PC-3 (cell line): ENCODE data around the gene LTBP1. TPM values are rescaled to one million over a fixed set of nuclear protein-coding genes. Genes with fewer than 3 reads are reported as not detected.

ENCODE experiments used
- ATAC-seq: fragments of 200-7000 bp; cut with Tn5 transposase; 2 replicates; pipeline ENCODE4 v1.9.1; 2020; ENCODE audit warnings: mild to moderate bottlenecking, moderate library complexity
- BruUV-seq: library from RNA; stranded (reverse); fragments of 400-500 nt; replicated peaks from 2 replicates; lab custom pipeline; 2021; lab: Mats Ljungman, UMichigan
- CTCF ChIA-PET: fragments of 300-600 bp; sonication (Branson Sonifier 250); formaldehyde crosslinking; loops from one replicate; lab custom pipeline; 2022; ENCODE audit warnings: antibody characterized with exemption; lab: Charles Lee
- POLR2A ChIA-PET: fragments of 300-600 bp; sonication (Branson Sonifier 250); formaldehyde crosslinking; loops from one replicate; lab custom pipeline; 2022; ENCODE audit warnings: antibody characterized with exemption; ENCODE audit not compliant: unreplicated experiment; lab: Charles Lee
- DNase-seq: peaks from one replicate; pipeline ENCODE4 v3.0.0-alpha.2; 2015
- H2AFZ ChIP-seq: fragments of 300-600 bp; sonication (generic); 2 replicates; pipeline ENCODE4 v1.6.0; 2016; ENCODE audit warnings: antibody characterized with exemption, low read length
- H3F3A ChIP-seq: fragments of 300-600 bp; sonication (generic); one replicate; pipeline ENCODE4 v1.6.0; 2017; ENCODE audit warnings: antibody characterized with exemption, low read length, control low read depth, mild to moderate bottlenecking; ENCODE audit not compliant: unreplicated experiment
- H3K27ac ChIP-seq: fragments of 300-600 bp; sonication (generic); 2 replicates; pipeline ENCODE4 v1.5.1; 2016; ENCODE audit warnings: mild to moderate bottlenecking, low read length
- H3K27me3 ChIP-seq: fragments of 300-600 bp; sonication (generic); 2 replicates; pipeline ENCODE4 v1.6.1; 2016; ENCODE audit warnings: low read length, mixed read lengths
- H3K36me3 ChIP-seq: fragments of 300-600 bp; sonication (generic); 2 replicates; pipeline ENCODE4 v1.6.1; 2016; ENCODE audit warnings: low read depth, mixed run types, low read length, mixed read lengths
- H3K4me1 ChIP-seq: fragments of 300-600 bp; sonication (generic); 2 replicates; pipeline ENCODE4 v1.5.1; 2016; ENCODE audit warnings: low read length; ENCODE audit not compliant: insufficient read depth
- H3K4me2 ChIP-seq: fragments of 300-600 bp; sonication (generic); 2 replicates; pipeline ENCODE4 v1.6.0; 2016; ENCODE audit warnings: low read length
- H3K4me3 ChIP-seq: fragments of 300-600 bp; sonication (generic); 2 replicates; pipeline ENCODE4 v1.5.1; 2016; ENCODE audit warnings: mild to moderate bottlenecking, low read length, mixed read lengths
- H3K79me2 ChIP-seq: fragments of 300-600 bp; sonication (generic); 2 replicates; pipeline ENCODE4 v1.6.1; 2017; ENCODE audit warnings: low read length, mixed read lengths
- H3K9ac ChIP-seq: fragments of 300-600 bp; sonication (generic); 2 replicates; pipeline ENCODE4 v1.6.0; 2016; ENCODE audit warnings: mild to moderate bottlenecking, low read length
- H3K9me2 ChIP-seq: fragments of 300-600 bp; sonication (generic); replicated peaks from 2 replicates; pipeline ENCODE4 v1.6.1; 2016; ENCODE audit warnings: mixed run types, low read length, mixed read lengths
- H3K9me3 ChIP-seq: fragments of 300-600 bp; sonication (generic); 2 replicates; pipeline ENCODE4 v1.6.1; 2016; ENCODE audit warnings: low read length, mixed read lengths
- H4K20me1 ChIP-seq: fragments of 300-600 bp; sonication (generic); 2 replicates; pipeline ENCODE4 v1.6.1; 2016; ENCODE audit warnings: low read length, mixed read lengths
- CTCF ChIP-seq: fragments of 300-600 bp; sonication (generic); conservative IDR thresholded peaks from 2 replicates; pipeline ENCODE4 v1.5.1; 2017; ENCODE audit warnings: antibody characterized with exemption, low read depth, mild to moderate bottlenecking, low read length
- EZH2 ChIP-seq: fragments of 300-600 bp; sonication (generic); IDR thresholded peaks from one replicate; pipeline ENCODE4 v1.6.1; 2017; ENCODE audit warnings: antibody characterized with exemption, mild to moderate bottlenecking, low read length; ENCODE audit not compliant: unreplicated experiment
- EZH2phosphoT487 ChIP-seq: fragments of 300-600 bp; sonication (generic); IDR thresholded peaks from 2 replicates; pipeline ENCODE4 v1.6.1; 2018; ENCODE audit warnings: mild to moderate bottlenecking, antibody characterized with exemption, low read length, borderline replicate concordance
- intact Hi-C: fragments of 100-400 bp; cut with micrococcal nuclease; formaldehyde crosslinking; loops from 2 replicates; pipeline ENCODE4 v1.9.0; 2023
- total RNA-seq: library from RNA; depleted of rRNA; stranded (reverse); fragments of >200 nt; gene quantifications from 2 replicates; pipeline ENCODE4 v1.2.3, GENCODE V29; 2014

The LTBP1 gene
- total RNA-seq, 1 experiment from 2014 or later = 45.9 TPM

DNA sequence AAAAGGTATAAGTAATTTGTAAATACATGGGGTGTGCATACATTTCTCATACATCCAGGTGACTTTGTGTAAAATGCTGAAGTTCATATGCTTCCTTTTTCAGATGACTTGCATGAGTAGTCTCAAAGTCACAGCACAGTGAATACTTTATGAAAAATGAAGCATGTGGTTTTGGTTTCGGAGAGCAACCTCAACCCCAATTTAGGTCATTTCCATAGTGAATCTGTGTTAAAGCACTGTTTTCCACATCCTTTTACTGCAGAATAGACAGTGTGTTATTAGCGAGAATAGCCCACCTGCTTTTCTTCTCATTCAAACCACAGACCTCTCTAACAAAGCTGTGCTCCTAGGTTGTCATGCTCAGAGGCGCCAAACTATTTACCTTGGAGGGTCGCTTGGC, 325.2 kb downstream of the LTBP1 start:
- no peak overlapping the region for H2AFZ ChIP-seq
- ATAC-seq (no peak), DNase-seq (no peak)
- H3K4me2 ChIP-seq = no peak overlapping the region
- ChIA-PET POLR2A (no interaction called here), CTCF (no interaction called here)
- no peaks in the 10 kb centered on the region for H4K20me1 ChIP-seq
- BruUV-seq = no TSS peak
- H3K9me3 ChIP-seq = no peaks in the 10 kb centered on the region
- peak overlapping the region; percentile 67 for H3K9ac ChIP-seq
- no peaks in the 10 kb centered on the region for H3F3A ChIP-seq
- H3K9me2 ChIP-seq = no peaks in the 10 kb centered on the region
- no peak for TF ChIP-seq EZH2
- H3K4me1 ChIP-seq = peaks cover 37% of the 10 kb centered on the region
- H3K27me3 ChIP-seq = no peaks in the 10 kb centered on the region
- peak overlapping the region; percentile 99 for H3K27ac ChIP-seq
- intact Hi-C loops = loop anchor here (5.0 to 10.0 kb wide), 4 partner anchors 115 to 500 kb away; partner anchors contain the start of genes FAM98A and LTBP1
- no peak overlapping the region for H3K4me3 ChIP-seq
- peaks cover 5% of the 10 kb centered on the region; the same call in 1 of the 2 replicates for H3K36me3 ChIP-seq
- H3K79me2 ChIP-seq = no peaks in the 10 kb centered on the region

DNA sequence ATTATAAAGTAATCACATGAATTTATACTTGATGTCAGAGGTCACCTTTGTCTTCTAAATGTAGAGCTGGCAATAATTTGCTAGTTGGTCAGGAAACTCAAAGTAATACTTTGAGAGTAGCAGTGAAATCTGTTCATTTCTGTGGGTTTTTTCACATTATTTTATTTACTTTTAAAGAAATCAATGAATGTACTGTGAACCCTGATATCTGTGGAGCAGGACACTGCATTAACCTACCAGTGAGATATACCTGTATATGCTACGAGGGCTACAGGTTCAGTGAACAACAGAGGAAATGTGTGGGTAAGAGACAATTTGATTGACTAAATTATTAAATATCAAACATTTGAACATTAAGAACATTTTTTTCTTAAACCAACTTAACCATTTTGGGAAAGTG, 326.7 kb downstream of the LTBP1 start:
- Histone ChIP-seq H3F3A (no peaks in the 10 kb centered on the region), H3K9ac (peak overlapping the region; percentile 84), H3K36me3 (peaks cover 2% of the 10 kb centered on the region; the same call in 1 of the 2 replicates), H3K4me2 (no peak overlapping the region), H3K9me3 (no peaks in the 10 kb centered on the region), H4K20me1 (no peaks in the 10 kb centered on the region), H3K4me3 (no peak overlapping the region), H3K27me3 (no peaks in the 10 kb centered on the region), H2AFZ (no peak overlapping the region), H3K27ac (peak overlapping the region; percentile 99), H3K9me2 (no peaks in the 10 kb centered on the region), H3K79me2 (no peaks in the 10 kb centered on the region), H3K4me1 (peaks cover 40% of the 10 kb centered on the region)
- BruUV-seq = no TSS peak
- POLR2A ChIA-PET = no interaction called here
- DNase-seq = no peak
- CTCF ChIA-PET = no interaction called here
- no peak for ATAC-seq
- TF ChIP-seq EZH2phosphoT487 (no peak), CTCF (no peak), EZH2 (no peak)
- intact Hi-C loops = loop anchor here (5.0 to 10.0 kb wide), 4 partner anchors 116 to 501 kb away; partner anchors contain the start of genes FAM98A and LTBP1

DNA sequence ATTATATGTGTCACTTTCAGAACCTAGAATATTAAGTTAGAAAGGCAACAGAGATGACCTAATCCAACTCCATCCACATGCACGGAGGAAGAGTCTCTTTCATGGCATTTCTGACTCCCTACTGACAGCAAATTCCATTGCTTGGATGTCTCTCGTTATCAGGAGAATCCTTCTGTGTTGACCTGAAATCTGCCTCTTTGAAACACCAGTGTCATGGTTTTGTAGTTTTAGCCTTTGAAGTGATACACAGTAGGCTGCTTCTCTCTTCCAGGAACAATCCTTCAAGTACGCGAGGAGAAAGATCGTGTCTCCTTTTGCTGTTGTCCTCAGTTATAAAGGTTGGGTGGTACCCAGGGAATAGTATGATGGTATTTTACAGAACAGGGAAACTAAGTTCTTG, 327.8 kb downstream of the LTBP1 start:
- H3K27ac ChIP-seq = peak overlapping the region; percentile 99
- no peaks in the 10 kb centered on the region for H3K27me3 ChIP-seq
- no peaks in the 10 kb centered on the region for H3K79me2 ChIP-seq
- H3K4me1 ChIP-seq = peaks cover 40% of the 10 kb centered on the region
- ChIA-PET CTCF (no interaction called here), POLR2A (no interaction called here)
- TF ChIP-seq EZH2phosphoT487 (no peak), CTCF (no peak), EZH2 (no peak)
- no peak overlapping the region for H2AFZ ChIP-seq
- intact Hi-C loops = loop anchor here (2.0 to 10.0 kb wide), 6 partner anchors 98 to 502 kb away; partner anchors contain the start of genes FAM98A and LTBP1
- H4K20me1 ChIP-seq = no peaks in the 10 kb centered on the region
- H3F3A ChIP-seq = no peaks in the 10 kb centered on the region
- no peak overlapping the region for H3K4me3 ChIP-seq
- peaks cover 2% of the 10 kb centered on the region; the same call in 1 of the 2 replicates for H3K36me3 ChIP-seq
- no peak overlapping the region for H3K4me2 ChIP-seq
- no TSS peak for BruUV-seq
- H3K9me3 ChIP-seq = no peaks in the 10 kb centered on the region
- H3K9ac ChIP-seq = peak overlapping the region; percentile 84
- H3K9me2 ChIP-seq = no peaks in the 10 kb centered on the region
- ATAC-seq (no peak), DNase-seq (no peak)
